Spleen (tissue), 11 donors: Measurements from ENCODE around the gene CDH16. TPM values are rescaled to one million over a fixed set of nuclear protein-coding genes. Genes with fewer than 3 reads are reported as not detected.
"Not testable (repeated sequence)": the region's sequence is repeated elsewhere in the genome, so short reads cannot be mapped to it uniquely, and the experiment has no call there.

Experiments used
- DNase-seq: peaks from one replicate; pipeline ENCODE4 v3.0.0-alpha.2; 2020
- H3K27ac ChIP-seq, 8 donors: fragments of 200-600 bp; sonication (generic) in 7 of 8; 1 replicate in 4 of 8; 2 replicates in 4 of 8; pipeline versions ENCODE4 v1.5.0 to v1.8.0; 2016 to 2021; ENCODE audit warnings: inconsistent platforms in 4 of 8, mild to moderate bottlenecking in 4 of 8, moderate library complexity in 1 of 8
- H3K27me3 ChIP-seq, 7 donors: fragments of 200-600 bp; sonication (generic) in 6 of 7; replicated peaks in 1 of 7; 1 replicate in 4 of 7; 2 replicates in 3 of 7; pipeline versions ENCODE4 v1.5.0 to v1.8.0; 2016 to 2021; ENCODE audit warnings: inconsistent platforms in 3 of 7, mild to moderate bottlenecking in 1 of 7
- H3K36me3 ChIP-seq, 6 donors: fragments of 200-600 bp; sonication (generic) in 5 of 6; 1 replicate in 4 of 6; 2 replicates in 2 of 6; pipeline versions ENCODE4 v1.5.0 to v1.8.0; 2016 to 2021; ENCODE audit warnings: inconsistent platforms in 2 of 6
- H3K4me1 ChIP-seq, 6 donors: fragments of 200-600 bp; sonication (generic) in 5 of 6; 1 replicate in 3 of 6; 2 replicates in 3 of 6; pipeline versions ENCODE4 v1.5.0 to v1.8.0; 2016 to 2021; ENCODE audit warnings: inconsistent platforms in 3 of 6
- H3K4me3 ChIP-seq, 8 donors: fragments of 200-600 bp; sonication (generic) in 7 of 8; 1 replicate in 4 of 8; 2 replicates in 4 of 8; pipeline versions ENCODE4 v1.5.0 to v1.8.0; 2016 to 2021; ENCODE audit warnings: inconsistent platforms in 4 of 8, mild to moderate bottlenecking in 4 of 8, moderate library complexity in 2 of 8
- H3K9me3 ChIP-seq, 8 donors: fragments of 200-600 bp; sonication (generic) in 7 of 8; 1 replicate in 4 of 8; 2 replicates in 4 of 8; pipeline versions ENCODE4 v1.5.0 to v1.8.0; 2016 to 2021; ENCODE audit warnings: inconsistent platforms in 4 of 8
- POLR2A ChIP-seq, 3 donors: fragments of 450-650 bp; IDR thresholded peaks; one replicate each; pipeline ENCODE4 v1.5.1; 2017; ENCODE audit warnings: antibody characterized with exemption in 3 of 3, mild to moderate bottlenecking in 1 of 3
- POLR2AphosphoS5 ChIP-seq, 3 donors: sonication (generic); formaldehyde crosslinking; IDR thresholded peaks; one replicate each; pipeline ENCODE4 v1.5.1; 2017; ENCODE audit warnings: antibody characterized with exemption in 3 of 3
- WGBS, 5 donors: extraction: QIAGEN DNeasy Blood & Tissue Kit in 3 of 5; methylation state at CpG; one replicate each; pipeline versions ENCODE4 v1.1.5 to v1.1.7; 2013 to 2018; 5-methylcytosine and 5-hydroxymethylcytosine counted together
- intact Hi-C: fragments of 100-400 bp; cut with DNase I; formaldehyde crosslinking; loops from one replicate; pipeline ENCODE4 v1.15.0; 2023; ENCODE audit warnings: low total_unique reads
- polyA plus RNA-seq, 3 donors: library from polyadenylated mRNA; stranded (reverse); fragments of 200-250 nt; gene quantifications; one replicate each; pipeline ENCODE4 v1.2.1, GENCODE V29; 2013
- total RNA-seq, 7 donors: library from RNA; depleted of rRNA in 3 of 7; stranded (reverse); fragments of >200 nt in 3 of 7; fragmentation: NEBNext Ultra II Directional in 4 of 7; extraction: Animal tissue kit (Norgen Biotek cat#: 25700) in 4 of 7; gene quantifications; one replicate each; pipeline versions ENCODE4 v1.1.0 to v1.2.1, GENCODE V29; 2016 to 2021
- TF ChIP-seq, protein P1 (sequence below), 11 experiments: fragments of 200-600 bp in 7 of 11; fragments of 450-650 bp in 4 of 11; sonication (generic) in 4 of 11; IDR thresholded peaks in 8 of 11; conservative IDR thresholded peaks in 3 of 11; 1 replicate in 7 of 11; 2 replicates in 4 of 11; pipeline versions ENCODE4 v1.4.0 to v1.8.0; 2016 to 2021; ENCODE audit warnings: antibody characterized with exemption in 11 of 11, inconsistent platforms in 4 of 11, mild to moderate bottlenecking in 1 of 11
- donor health status: healthy with polysubstance abuse.
- donor health status: DM: no; HTN: no; CAD: no; lungs with moderate emphysema.
- donor health status: DM: no; HTN: no; CAD: no.
- donor health status: Bipolar disorder and iron deficiency.
- donor health status: healthy.
- donor health status: DM: no; HTN: no; CAD: no.
- donor health status: DM: yes; HTN: yes; CAD: no.

The CDH16 gene
- total and polyA plus RNA-seq, 10 donors, result not detected

DNA sequence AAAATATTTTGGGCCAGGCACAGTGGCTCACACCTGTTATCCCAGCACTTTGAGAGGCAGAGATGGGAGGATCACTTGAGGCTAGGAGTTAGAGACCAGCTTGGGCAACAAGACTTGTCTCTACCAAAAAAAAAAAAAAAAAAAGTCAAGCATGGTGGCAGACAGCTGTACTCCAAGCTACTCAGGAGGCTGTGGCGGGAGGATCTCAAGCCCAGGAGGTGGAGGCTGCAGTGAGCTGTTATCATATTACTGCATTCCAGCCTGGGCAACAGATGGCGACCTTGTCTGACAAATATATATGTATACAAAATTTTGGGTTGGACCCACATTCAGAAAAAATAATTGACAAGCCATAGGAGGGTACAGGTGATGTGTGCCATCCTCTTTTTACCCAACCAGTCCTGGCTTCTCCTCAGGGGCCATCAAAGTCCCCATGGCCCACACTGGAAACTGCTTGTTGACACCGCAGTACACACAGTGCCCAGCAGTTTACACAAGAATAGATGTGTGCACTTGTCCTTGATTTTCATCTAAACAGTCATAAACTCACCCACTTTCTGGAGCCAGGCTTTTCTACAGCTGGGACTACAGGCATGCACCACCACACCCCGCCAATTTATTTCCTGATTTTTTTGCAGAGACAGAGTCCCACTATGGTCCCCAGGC is 18.3 kb upstream of the CDH16 start:
- TF ChIP-seq POLR2AphosphoS5 (IDR thresholded peaks at IDR 0.05), result no peak
- TF ChIP-seq, protein P1, sequence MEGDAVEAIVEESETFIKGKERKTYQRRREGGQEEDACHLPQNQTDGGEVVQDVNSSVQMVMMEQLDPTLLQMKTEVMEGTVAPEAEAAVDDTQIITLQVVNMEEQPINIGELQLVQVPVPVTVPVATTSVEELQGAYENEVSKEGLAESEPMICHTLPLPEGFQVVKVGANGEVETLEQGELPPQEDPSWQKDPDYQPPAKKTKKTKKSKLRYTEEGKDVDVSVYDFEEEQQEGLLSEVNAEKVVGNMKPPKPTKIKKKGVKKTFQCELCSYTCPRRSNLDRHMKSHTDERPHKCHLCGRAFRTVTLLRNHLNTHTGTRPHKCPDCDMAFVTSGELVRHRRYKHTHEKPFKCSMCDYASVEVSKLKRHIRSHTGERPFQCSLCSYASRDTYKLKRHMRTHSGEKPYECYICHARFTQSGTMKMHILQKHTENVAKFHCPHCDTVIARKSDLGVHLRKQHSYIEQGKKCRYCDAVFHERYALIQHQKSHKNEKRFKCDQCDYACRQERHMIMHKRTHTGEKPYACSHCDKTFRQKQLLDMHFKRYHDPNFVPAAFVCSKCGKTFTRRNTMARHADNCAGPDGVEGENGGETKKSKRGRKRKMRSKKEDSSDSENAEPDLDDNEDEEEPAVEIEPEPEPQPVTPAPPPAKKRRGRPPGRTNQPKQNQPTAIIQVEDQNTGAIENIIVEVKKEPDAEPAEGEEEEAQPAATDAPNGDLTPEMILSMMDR (IDR thresholded peaks at IDR 0.05 in 8 of 11, conservative IDR thresholded peaks at IDR 0.05 in 3 of 11), result no peak
- no peak for TF ChIP-seq POLR2A (IDR thresholded peaks at IDR 0.05)
- H3K4me1 ChIP-seq, result peaks cover 31 to 64% (median 48%) of the 10 kb centered on the region in 6 donors

DNA sequence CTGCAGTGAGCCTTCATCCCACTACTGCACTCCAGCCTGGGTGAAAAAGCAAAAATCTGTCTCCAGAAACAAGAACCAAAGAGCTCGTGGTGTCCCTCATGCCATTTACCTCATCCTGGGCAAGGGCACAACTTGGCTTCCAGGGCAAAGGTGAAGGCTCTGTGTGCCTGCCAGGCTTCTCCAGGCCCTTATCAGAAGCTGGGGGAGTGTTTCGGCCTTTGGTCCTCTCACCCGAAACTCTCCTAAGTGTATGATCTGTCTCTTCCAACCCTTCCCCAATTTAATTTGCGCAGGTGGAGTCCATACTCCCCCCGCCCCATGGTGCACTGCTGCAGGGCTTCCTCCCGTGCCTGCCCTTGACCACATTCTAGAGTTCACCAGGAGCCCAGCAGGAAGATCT is 17.8 kb upstream of the CDH16 start:
- Histone ChIP-seq H3K27ac (peak overlapping the region in 2 of 8 donors; percentile 15 to 97), H3K4me1 (peaks cover 31 to 65% (median 51%) of the 10 kb centered on the region in 6 donors), H3K9me3 (no peaks in the 10 kb centered on the region), H3K36me3 (peaks cover 0 to 64% (median 40%) of the 10 kb centered on the region in 6 donors), H3K4me3 (no peak overlapping the region), H3K27me3 (no peaks in the 10 kb centered on the region)
- 76 to 90% (median 84%) methylated on average over 5 to 6 of the region's 6 CpGs for WGBS, 5 donors
- no peak for DNase-seq
- intact Hi-C loops, result no loop called here
- TF ChIP-seq POLR2A (IDR thresholded peaks at IDR 0.05) (no peak), POLR2AphosphoS5 (IDR thresholded peaks at IDR 0.05) (no peak)
- TF ChIP-seq, protein P1 (IDR thresholded peaks at IDR 0.05 in 8 of 11, conservative IDR thresholded peaks at IDR 0.05 in 3 of 11), result no peak

More for the DNA sequence above, 18.3 kb upstream of the CDH16 start:
- Histone ChIP-seq H3K4me3 (no peak overlapping the region), H3K27me3 (no peaks in the 10 kb centered on the region), H3K9me3 (no peaks in the 10 kb centered on the region), H3K27ac (peak overlapping the region in 1 of 8 donors; percentile 1), H3K36me3 (peaks cover 0 to 64% (median 41%) of the 10 kb centered on the region in 6 donors)
- intact Hi-C loops, result no loop called here
- DNase-seq, result no peak
- WGBS, 5 donors, result 75 to 95% (median 92%) methylated on average over 4 of the region's 4 CpGs

DNA sequence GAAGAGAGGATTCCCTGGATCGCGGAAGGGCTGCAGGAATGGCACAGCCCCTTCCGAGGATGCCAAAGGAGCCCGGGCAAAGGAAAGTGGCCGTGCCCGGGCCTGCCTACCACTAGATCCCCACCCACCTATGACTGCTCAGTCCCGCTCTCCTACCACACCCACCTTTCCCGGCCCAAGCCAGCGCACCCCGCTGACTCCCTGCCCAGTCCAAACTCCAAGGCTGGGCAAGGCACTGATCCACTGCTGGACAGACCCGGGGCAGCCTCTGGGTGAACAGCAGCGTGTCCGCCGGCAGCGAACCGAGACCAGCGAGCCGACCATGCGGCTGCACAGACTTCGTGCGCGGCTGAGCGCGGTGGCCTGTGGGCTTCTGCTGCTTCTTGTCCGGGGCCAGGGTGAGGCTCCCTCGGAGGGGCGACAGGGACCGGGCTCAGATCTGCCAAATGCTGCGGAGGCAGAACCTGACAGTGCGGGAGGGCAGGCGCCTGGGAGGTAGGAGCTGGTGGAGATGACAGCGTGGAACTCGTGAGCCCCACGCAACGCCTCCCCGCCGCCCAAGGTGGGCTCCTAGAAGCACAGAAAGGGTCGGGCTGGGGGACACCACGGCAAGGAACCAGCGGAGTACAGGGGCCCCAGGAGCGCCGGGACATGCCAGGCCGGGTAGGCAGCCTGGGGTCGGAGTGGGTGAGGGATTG is 16.8 kb upstream of the CDH16 start, which contains the start of gene CES2:
CES2 (plus strand) TSS at position 203 of the 698 bp plus-strand sequence; CDS start at position 323, 120 bp downstream.
- H3K9me3 ChIP-seq, result no peaks in the 10 kb centered on the region
- H3K27me3 ChIP-seq, result no peaks in the 10 kb centered on the region
- H3K36me3 ChIP-seq, result peaks cover 0 to 64% (median 31%) of the 10 kb centered on the region in 6 donors
- H3K4me1 ChIP-seq, result peaks cover 31 to 67% (median 51%) of the 10 kb centered on the region in 6 donors
- WGBS, 5 donors, result 49 to 78% (median 60%) methylated on average over 31 to 44 of the region's 44 CpGs
- peak within 1 kb of the TSS; percentile 60 to 98 (median 95) for H3K4me3 ChIP-seq
- intact Hi-C loops, result no loop called here
- DNase-seq, result peak; percentile 83
- TF ChIP-seq POLR2A (IDR thresholded peaks at IDR 0.05), result no peak
- TF ChIP-seq, protein P1 (IDR thresholded peaks at IDR 0.05 in 8 of 11, conservative IDR thresholded peaks at IDR 0.05 in 3 of 11), result no peak
- TF ChIP-seq POLR2AphosphoS5 (IDR thresholded peaks at IDR 0.05), result peak in 1 of 3 donors; percentile 38
- peak within 1 kb of the TSS; percentile 78 to 98 (median 94) for H3K27ac ChIP-seq

DNA sequence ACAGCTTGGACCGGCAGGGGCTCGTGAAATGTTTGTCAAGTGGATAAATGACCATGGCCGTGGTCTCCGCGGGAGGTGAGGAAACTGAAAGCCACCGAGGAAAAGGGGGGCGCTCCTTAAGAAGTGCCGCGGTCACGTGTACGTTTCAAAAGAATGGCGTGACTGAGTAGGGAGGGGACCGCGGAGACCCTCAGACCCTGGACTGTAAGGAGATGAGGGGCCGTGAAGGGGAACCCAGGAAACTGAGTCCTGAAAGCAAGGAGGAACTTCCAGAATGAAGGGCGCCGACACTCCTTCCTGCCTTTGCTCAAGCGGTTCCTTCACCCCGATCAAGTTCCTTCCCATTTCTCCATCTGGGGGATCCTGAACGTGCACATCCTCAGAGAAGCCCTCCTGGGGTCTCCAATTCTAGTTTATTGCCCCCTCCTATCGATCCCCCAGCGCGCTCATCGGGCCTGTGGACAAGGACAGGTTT is 16.2 kb upstream of the CDH16 start:
- Histone ChIP-seq H3K4me3 (peak overlapping the region; percentile 60 to 98 (median 95)), H3K27ac (peak overlapping the region; percentile 78 to 98 (median 94)), H3K36me3 (peaks cover 0 to 64% (median 26%) of the 10 kb centered on the region in 6 donors), H3K4me1 (peaks cover 31 to 67% (median 51%) of the 10 kb centered on the region in 6 donors)
- H3K9me3 ChIP-seq, DNase-seq, intact Hi-C loops, H3K27me3 ChIP-seq: not testable (repeated sequence)
- WGBS, 5 donors, result 3 to 7% (median 6%) methylated on average over 20 to 24 of the region's 24 CpGs
